IMR-90 (cell line): ENCODE results near the gene URM1. TPM values are rescaled to one million over a fixed set of nuclear protein-coding genes. Genes with fewer than 3 reads are reported as not detected.

ENCODE experiments used
- ATAC-seq: fragments of 200-7000 bp; cut with Tn5 transposase; 2 replicates; pipeline ENCODE4 v1.9.1; 2020; ENCODE audit warnings: low read depth, mild to moderate bottlenecking, moderate library complexity
- BruUV-seq: library from RNA; stranded (reverse); fragments of 400-500 nt; replicated peaks from 2 replicates; lab custom pipeline; 2021; lab: Mats Ljungman, UMichigan
- CTCF ChIA-PET: fragments of 300-600 bp; formaldehyde crosslinking; extraction: SDS; loops from one replicate; lab custom pipeline; 2021; ENCODE audit warnings: antibody characterized with exemption; lab: Yijun Ruan, JAX
- POLR2A ChIA-PET: fragments of 300-600 bp; sonication (Branson Sonifier 250); formaldehyde crosslinking; loops from one replicate; lab custom pipeline; 2022; ENCODE audit warnings: antibody characterized with exemption; ENCODE audit not compliant: unreplicated experiment; lab: Charles Lee
- DNase-seq: peaks from one replicate; pipeline ENCODE4 v3.0.0; 2013
- H2AFZ ChIP-seq: replicated peaks from 2 replicates; pipeline ENCODE3; 2013; ENCODE audit warnings: low read length, mild to moderate bottlenecking; ENCODE audit not compliant: poor library complexity
- H2AK5ac ChIP-seq: 2 replicates; pipeline ENCODE4 v1.6.1; 2013; ENCODE audit warnings: low read depth, low read length, inconsistent platforms
- H2AK9ac ChIP-seq: replicated peaks from 2 replicates; pipeline ENCODE3; 2013; ENCODE audit warnings: mild to moderate bottlenecking, low read depth, low read length, moderate library complexity; ENCODE audit not compliant: poor library complexity
- H2BK120ac ChIP-seq: 2 replicates; pipeline ENCODE4 v1.6.1; 2013; ENCODE audit warnings: low read depth, low read length, inconsistent platforms
- H2BK15ac ChIP-seq: 3 replicates; pipeline ENCODE4 v1.6.1; 2013; ENCODE audit warnings: low read depth, low read length, inconsistent platforms
- H2BK20ac ChIP-seq: 2 replicates; pipeline ENCODE4 v1.6.1; 2013; ENCODE audit warnings: low read depth, mild to moderate bottlenecking, inconsistent platforms, low read length, moderate library complexity
- H2BK5ac ChIP-seq: 2 replicates; pipeline ENCODE4 v1.6.1; 2013; ENCODE audit warnings: mild to moderate bottlenecking, low read depth, low read length, inconsistent platforms; ENCODE audit not compliant: poor library complexity, severe bottlenecking
- H3K14ac ChIP-seq: replicated peaks from 2 replicates; pipeline ENCODE4 v1.6.1; 2013; ENCODE audit warnings: low read depth, low read length, inconsistent platforms
- H3K18ac ChIP-seq: 2 replicates; pipeline ENCODE4 v1.6.1; 2013; ENCODE audit warnings: low read depth, low read length, control low read depth
- H3K23ac ChIP-seq: 2 replicates; pipeline ENCODE4 v1.6.1; 2013; ENCODE audit warnings: low read depth, low read length, inconsistent platforms
- H3K27ac ChIP-seq: 2 replicates; pipeline ENCODE4 v1.5.1; 2013; ENCODE audit warnings: mild to moderate bottlenecking, control low read depth, low read length; ENCODE audit not compliant: insufficient read depth
- H3K27me3 ChIP-seq: 2 replicates; pipeline ENCODE4 v1.6.1; 2013; ENCODE audit warnings: low read length; ENCODE audit not compliant: control insufficient read depth, insufficient read depth
- H3K36me3 ChIP-seq: 2 replicates; pipeline ENCODE4 v1.6.1; 2013; ENCODE audit warnings: low read length, mixed read lengths; ENCODE audit not compliant: control insufficient read depth, insufficient read depth
- H3K4ac ChIP-seq: 2 replicates; pipeline ENCODE4 v1.6.1; 2013; ENCODE audit warnings: low read depth, low read length, inconsistent platforms
- H3K4me1 ChIP-seq: 2 replicates; pipeline ENCODE4 v1.6.1; 2013; ENCODE audit warnings: low read length, mixed read lengths; ENCODE audit not compliant: control insufficient read depth, insufficient read depth
- H3K4me2 ChIP-seq: 2 replicates; pipeline ENCODE4 v1.6.1; 2013; ENCODE audit warnings: low read depth, mild to moderate bottlenecking, control low read depth, low read length, moderate library complexity
- H3K4me3 ChIP-seq: 2 replicates; pipeline ENCODE4 v1.5.1; 2013; ENCODE audit warnings: low read depth, mild to moderate bottlenecking, control low read depth, low read length, moderate library complexity; ENCODE audit not compliant: insufficient read depth
- H3K56ac ChIP-seq: 2 replicates; pipeline ENCODE4 v1.6.1; 2013; ENCODE audit warnings: low read length, inconsistent platforms; ENCODE audit not compliant: insufficient read depth; ENCODE audit errors: extremely low read depth
- H3K79me1 ChIP-seq, 2 experiments: 2 replicates each; pipeline ENCODE4 v1.6.1; 2013; ENCODE audit warnings: low read length in 2 of 2, inconsistent platforms in 1 of 2, low read depth in 1 of 2
- H3K9ac ChIP-seq: 2 replicates; pipeline ENCODE4 v1.6.1; 2013; ENCODE audit warnings: low read depth, low read length, control low read depth
- H3K9me1 ChIP-seq: 2 replicates; pipeline ENCODE4 v1.6.1; 2013; ENCODE audit warnings: low read length, inconsistent platforms; ENCODE audit not compliant: insufficient read depth
- H3K9me3 ChIP-seq: 2 replicates; pipeline ENCODE4 v1.6.1; 2013; ENCODE audit warnings: low read length; ENCODE audit not compliant: control insufficient read depth, insufficient read depth
- H4K20me1 ChIP-seq: 2 replicates; pipeline ENCODE4 v1.6.1; 2013; ENCODE audit warnings: low read length, inconsistent platforms; ENCODE audit not compliant: insufficient read depth
- H4K5ac ChIP-seq: 2 replicates; pipeline ENCODE4 v1.6.1; 2013; ENCODE audit warnings: mild to moderate bottlenecking, low read depth, low read length, control low read depth
- H4K8ac ChIP-seq, 2 experiments: 2 replicates each; pipeline ENCODE4 v1.6.1; 2013; ENCODE audit warnings: low read depth in 2 of 2, low read length in 2 of 2, control low read depth in 1 of 2, inconsistent platforms in 1 of 2
- H4K91ac ChIP-seq: 2 replicates; pipeline ENCODE4 v1.6.1; 2013; ENCODE audit warnings: low read depth, low read length, inconsistent platforms; ENCODE audit not compliant: insufficient read depth
- BHLHE40 ChIP-seq: fragments of 150-350 bp; IDR thresholded peaks from 2 replicates; pipeline ENCODE4 v1.6.1; 2016; ENCODE audit warnings: mild to moderate bottlenecking, low read depth, low read length
- CEBPB ChIP-seq: IDR thresholded peaks from 2 replicates; pipeline ENCODE4 v1.6.1; 2012; ENCODE audit warnings: low read depth, low read length, improper control_type of control experiment
- CHD1 ChIP-seq: IDR thresholded peaks from 2 replicates; pipeline ENCODE4 v1.6.1; 2012; ENCODE audit warnings: low read depth, low read length, improper control_type of control experiment
- FOS ChIP-seq: fragments of 150-350 bp; IDR thresholded peaks from 2 replicates; pipeline ENCODE4 v1.6.1; 2016; ENCODE audit warnings: low read depth, low read length
- MAFK ChIP-seq: IDR thresholded peaks from 2 replicates; pipeline ENCODE4 v1.6.1; 2012; ENCODE audit warnings: low read depth, low read length, improper control_type of control experiment
- MAZ ChIP-seq: IDR thresholded peaks from 2 replicates; pipeline ENCODE4 v1.6.1; 2012; ENCODE audit warnings: low read depth, mild to moderate bottlenecking, low read length, improper control_type of control experiment, moderate library complexity, borderline replicate concordance
- MXI1 ChIP-seq: IDR thresholded peaks from 2 replicates; pipeline ENCODE4 v1.6.1; 2012; ENCODE audit warnings: low read depth, mild to moderate bottlenecking, low read length, moderate library complexity, borderline replicate concordance
- NFE2L2 ChIP-seq: fragments of 150-350 bp; IDR thresholded peaks from 2 replicates; pipeline ENCODE4 v1.6.1; 2016; ENCODE audit warnings: low read depth, mild to moderate bottlenecking, low read length
- POLR2A ChIP-seq: IDR thresholded peaks from 2 replicates; pipeline ENCODE4 v1.6.1; 2012; ENCODE audit warnings: mild to moderate bottlenecking, low read depth, low read length
- RAD21 ChIP-seq: IDR thresholded peaks from 2 replicates; pipeline ENCODE4 v1.6.1; 2012; ENCODE audit warnings: low read length, improper control_type of control experiment
- RCOR1 ChIP-seq: IDR thresholded peaks from 2 replicates; pipeline ENCODE4 v1.6.1; 2012; ENCODE audit warnings: mild to moderate bottlenecking, low read length, improper control_type of control experiment; ENCODE audit not compliant: insufficient replicate concordance
- RFX5 ChIP-seq: IDR thresholded peaks from 2 replicates; pipeline ENCODE4 v1.8.0; 2012; ENCODE audit warnings: low read depth, mild to moderate bottlenecking, low read length, moderate library complexity
- SMC3 ChIP-seq: fragments of 150-350 bp; IDR thresholded peaks from 2 replicates; pipeline ENCODE4 v1.6.1; 2016; ENCODE audit warnings: low read depth, mild to moderate bottlenecking, antibody characterized with exemption, low read length, moderate library complexity
- WGBS, 2 experiments: methylation state at CpG; one replicate each; pipeline versions ENCODE4 v1.1.5 to v1.1.7; 2013; ENCODE audit warnings: missing lambda C conversion rate in 2 of 2; ENCODE audit not compliant: insufficient read length in 1 of 2; ENCODE audit errors: extremely low coverage in 2 of 2; 5-methylcytosine and 5-hydroxymethylcytosine counted together
- dilution Hi-C: fragments of 300-500 bp; cut with HindIII; formaldehyde crosslinking; loops from one replicate; pipeline ENCODE4 v1.14.3; 2018; ENCODE audit warnings: low sequenced_read_pairs; ENCODE audit not compliant: unreplicated experiment
- in situ Hi-C: fragments of 300-500 bp; cut with MboI; formaldehyde crosslinking; loops from 3 replicates; pipeline ENCODE4 v1.14.3; 2019; ENCODE audit warnings: low sequenced_read_pairs, inconsistent platforms, mixed read lengths
- intact Hi-C: fragments of 100-400 bp; cut with micrococcal nuclease; formaldehyde crosslinking; loops from 2 replicates; pipeline ENCODE4 v1.10.0; 2022
- polyA plus RNA-seq, 3 experiments: library from polyadenylated mRNA; depleted of rRNA; stranded (reverse); fragments of >200 nt; gene quantifications; 2 replicates each; pipeline ENCODE4 v1.2.3, GENCODE V29; 2012; ENCODE audit warnings: low replicate concordance in 1 of 3
- total RNA-seq: library from RNA; depleted of rRNA; stranded (reverse); fragments of >200 nt; gene quantifications from 2 replicates; pipeline ENCODE4 v1.2.3, GENCODE V29; 2012
- TF ChIP-seq, protein P1 (sequence below): fragments of 150-350 bp; IDR thresholded peaks from 2 replicates; pipeline ENCODE4 v1.6.1; 2016; ENCODE audit warnings: low read depth, mild to moderate bottlenecking, low read length, moderate library complexity, borderline replicate concordance
- TF ChIP-seq, protein P2 (sequence below): fragments of 150-350 bp; IDR thresholded peaks from 2 replicates; pipeline ENCODE4 v1.6.1; 2017; ENCODE audit warnings: mild to moderate bottlenecking, antibody characterized with exemption, low read length, low read depth
- TF ChIP-seq, protein P3 (sequence below): conservative IDR thresholded peaks from 2 replicates; pipeline ENCODE4 v1.5.1; 2012; ENCODE audit warnings: mild to moderate bottlenecking, low read depth, low read length, improper control_type of control experiment

URM1 gene
- total and polyA plus RNA-seq, 2 of the 4 experiments (the other 2 are of a cell fraction) = 33.2 to 66.9 TPM

DNA sequence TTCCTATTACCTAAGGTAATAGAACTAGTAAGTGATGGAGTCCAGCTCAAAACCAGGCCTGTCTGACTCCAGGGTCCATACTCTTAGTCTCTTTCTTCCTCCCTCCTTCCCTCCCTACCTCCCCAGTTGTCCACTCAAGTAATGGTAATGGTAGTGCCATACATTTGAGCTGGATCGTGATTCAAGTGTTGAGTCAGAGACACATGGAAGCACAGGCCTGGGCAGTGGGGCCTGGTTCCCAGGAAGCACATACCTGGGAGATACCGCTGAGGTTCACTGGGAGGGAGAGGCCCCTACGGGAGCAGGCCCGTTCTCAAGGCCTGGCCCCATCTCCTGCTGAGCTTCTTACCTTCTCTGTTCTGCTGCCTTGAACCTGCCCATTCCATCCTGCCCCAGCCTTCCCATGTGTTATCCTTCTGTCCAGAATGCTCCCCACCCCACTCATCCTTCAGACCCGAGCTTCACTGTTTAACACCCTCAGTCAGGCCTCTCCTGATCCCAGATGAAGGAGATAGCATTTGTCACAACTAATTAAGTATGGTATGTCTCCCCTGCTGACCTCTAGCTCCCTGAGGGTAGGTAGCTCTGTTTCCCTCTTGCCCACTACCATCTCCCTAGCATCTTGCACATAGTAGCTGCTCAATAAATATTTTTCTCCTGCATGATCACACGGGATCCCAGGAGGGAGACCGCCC, 13.8 kb downstream of the URM1 start:
- Histone ChIP-seq H3K4me1 (no peaks in the 10 kb centered on the region), H3K9ac (no peak overlapping the region), H4K5ac (no peak overlapping the region), H3K27ac (no peak overlapping the region), H2AK5ac (no peak overlapping the region), H3K27me3 (no peaks in the 10 kb centered on the region), H2AK9ac (peak overlapping the region; percentile 19), H3K79me1 (peaks cover 7 to 52% of the 10 kb centered on the region in 2 experiments), H3K9me1 (peaks cover 7% of the 10 kb centered on the region; the same call in 1 of the 2 replicates), H2BK15ac (no peak overlapping the region), H3K4ac (no peak overlapping the region), H4K8ac (no peak overlapping the region), H3K18ac (no peak overlapping the region), H3K56ac (no peak overlapping the region), H2AFZ (peak overlapping the region; percentile 14), H3K4me2 (no peak overlapping the region), H4K91ac (no peak overlapping the region), H3K4me3 (no peak overlapping the region), H3K23ac (no peak overlapping the region), H3K14ac (no peak overlapping the region), H3K36me3 (peaks cover 48% of the 10 kb centered on the region), H4K20me1 (peaks cover 11% of the 10 kb centered on the region; the same call in 1 of the 2 replicates), H3K9me3 (no peaks in the 10 kb centered on the region), H2BK120ac (no peak overlapping the region), H2BK5ac (no peak overlapping the region), H2BK20ac (no peak overlapping the region)
- ChIA-PET POLR2A (no interaction called here), CTCF (no interaction called here)
- dilution Hi-C loops = no loop called here
- DNase-seq (no peak), ATAC-seq (no peak)
- no TSS peak for BruUV-seq
- intact Hi-C loops = no loop called here
- TF ChIP-seq, protein P1, sequence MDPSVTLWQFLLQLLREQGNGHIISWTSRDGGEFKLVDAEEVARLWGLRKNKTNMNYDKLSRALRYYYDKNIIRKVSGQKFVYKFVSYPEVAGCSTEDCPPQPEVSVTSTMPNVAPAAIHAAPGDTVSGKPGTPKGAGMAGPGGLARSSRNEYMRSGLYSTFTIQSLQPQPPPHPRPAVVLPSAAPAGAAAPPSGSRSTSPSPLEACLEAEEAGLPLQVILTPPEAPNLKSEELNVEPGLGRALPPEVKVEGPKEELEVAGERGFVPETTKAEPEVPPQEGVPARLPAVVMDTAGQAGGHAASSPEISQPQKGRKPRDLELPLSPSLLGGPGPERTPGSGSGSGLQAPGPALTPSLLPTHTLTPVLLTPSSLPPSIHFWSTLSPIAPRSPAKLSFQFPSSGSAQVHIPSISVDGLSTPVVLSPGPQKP = no peak
- no peak for TF ChIP-seq RFX5
- TF ChIP-seq MXI1 = no peak
- no peak for TF ChIP-seq SMC3
- TF ChIP-seq, protein P2, sequence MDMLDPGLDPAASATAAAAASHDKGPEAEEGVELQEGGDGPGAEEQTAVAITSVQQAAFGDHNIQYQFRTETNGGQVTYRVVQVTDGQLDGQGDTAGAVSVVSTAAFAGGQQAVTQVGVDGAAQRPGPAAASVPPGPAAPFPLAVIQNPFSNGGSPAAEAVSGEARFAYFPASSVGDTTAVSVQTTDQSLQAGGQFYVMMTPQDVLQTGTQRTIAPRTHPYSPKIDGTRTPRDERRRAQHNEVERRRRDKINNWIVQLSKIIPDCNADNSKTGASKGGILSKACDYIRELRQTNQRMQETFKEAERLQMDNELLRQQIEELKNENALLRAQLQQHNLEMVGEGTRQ = no peak
- TF ChIP-seq POLR2A = no peak
- no peak for TF ChIP-seq CEBPB
- no peak for TF ChIP-seq FOS
- TF ChIP-seq RAD21 = no peak
- no peak for TF ChIP-seq BHLHE40
- TF ChIP-seq MAFK = no peak
- no peak for TF ChIP-seq MAZ
- no peak for TF ChIP-seq CHD1
- no peak for TF ChIP-seq NFE2L2
- TF ChIP-seq, protein P3, sequence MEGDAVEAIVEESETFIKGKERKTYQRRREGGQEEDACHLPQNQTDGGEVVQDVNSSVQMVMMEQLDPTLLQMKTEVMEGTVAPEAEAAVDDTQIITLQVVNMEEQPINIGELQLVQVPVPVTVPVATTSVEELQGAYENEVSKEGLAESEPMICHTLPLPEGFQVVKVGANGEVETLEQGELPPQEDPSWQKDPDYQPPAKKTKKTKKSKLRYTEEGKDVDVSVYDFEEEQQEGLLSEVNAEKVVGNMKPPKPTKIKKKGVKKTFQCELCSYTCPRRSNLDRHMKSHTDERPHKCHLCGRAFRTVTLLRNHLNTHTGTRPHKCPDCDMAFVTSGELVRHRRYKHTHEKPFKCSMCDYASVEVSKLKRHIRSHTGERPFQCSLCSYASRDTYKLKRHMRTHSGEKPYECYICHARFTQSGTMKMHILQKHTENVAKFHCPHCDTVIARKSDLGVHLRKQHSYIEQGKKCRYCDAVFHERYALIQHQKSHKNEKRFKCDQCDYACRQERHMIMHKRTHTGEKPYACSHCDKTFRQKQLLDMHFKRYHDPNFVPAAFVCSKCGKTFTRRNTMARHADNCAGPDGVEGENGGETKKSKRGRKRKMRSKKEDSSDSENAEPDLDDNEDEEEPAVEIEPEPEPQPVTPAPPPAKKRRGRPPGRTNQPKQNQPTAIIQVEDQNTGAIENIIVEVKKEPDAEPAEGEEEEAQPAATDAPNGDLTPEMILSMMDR = no peak
- TF ChIP-seq RCOR1 = no peak
- in situ Hi-C loops = no loop called here
- no CpG with 5 or more reads among the region's 7 CpGs for WGBS, 2 experiments
